H9 (cell line): ENCODE measurements around the gene HBZ. TPM values are rescaled to one million over a fixed set of nuclear protein-coding genes. Genes with fewer than 3 reads are reported as not detected.

Experiments used
- DNase-seq: peaks from one replicate; pipeline ENCODE4 v3.0.0-alpha.2; 2017
- H2AFZ ChIP-seq: one replicate; pipeline ENCODE4 v1.6.1; 2013; ENCODE audit warnings: mild to moderate bottlenecking, low read length, control low read depth, moderate library complexity
- H2AK5ac ChIP-seq: 2 replicates; pipeline ENCODE4 v1.6.1; 2013; ENCODE audit warnings: low read length, control low read depth, mixed read lengths; ENCODE audit not compliant: insufficient read length
- H2BK120ac ChIP-seq: one replicate; pipeline ENCODE4 v1.6.1; 2013; ENCODE audit warnings: low read depth, mild to moderate bottlenecking, low read length, control low read depth, inconsistent platforms; ENCODE audit not compliant: poor library complexity, severe bottlenecking
- H2BK12ac ChIP-seq: 2 replicates; pipeline ENCODE4 v1.6.1; 2013; ENCODE audit warnings: low read length, control low read depth, mixed read lengths, low read depth; ENCODE audit not compliant: insufficient read length
- H2BK15ac ChIP-seq: 2 replicates; pipeline ENCODE4 v1.6.1; 2013; ENCODE audit warnings: low read depth, low read length, control low read depth
- H2BK20ac ChIP-seq: one replicate; pipeline ENCODE4 v1.6.1; 2013; ENCODE audit warnings: low read depth, mild to moderate bottlenecking, low read length, control low read depth, inconsistent platforms; ENCODE audit not compliant: poor library complexity, severe bottlenecking
- H2BK5ac ChIP-seq: 2 replicates; pipeline ENCODE4 v1.6.1; 2013; ENCODE audit warnings: low read length, control low read depth, mixed read lengths; ENCODE audit not compliant: insufficient read length
- H3K14ac ChIP-seq: 2 replicates; pipeline ENCODE4 v1.6.1; 2013; ENCODE audit warnings: low read length, control low read depth; ENCODE audit not compliant: insufficient read depth
- H3K18ac ChIP-seq: 2 replicates; pipeline ENCODE4 v1.6.1; 2013; ENCODE audit warnings: low read depth, mild to moderate bottlenecking, mixed read lengths, low read length, control low read depth; ENCODE audit not compliant: insufficient read length
- H3K23ac ChIP-seq: 2 replicates; pipeline ENCODE4 v1.6.1; 2013; ENCODE audit warnings: low read length, control low read depth, mixed read lengths, low read depth; ENCODE audit not compliant: insufficient read length
- H3K23me2 ChIP-seq: 2 replicates; pipeline ENCODE4 v1.6.1; 2013; ENCODE audit warnings: low read depth, mild to moderate bottlenecking, mixed read lengths, low read length, control low read depth; ENCODE audit not compliant: insufficient read length, poor library complexity, severe bottlenecking
- H3K27ac ChIP-seq: 2 replicates; pipeline ENCODE4 v1.5.1; 2013; ENCODE audit warnings: low read length, control low read depth, mixed read lengths, low read depth; ENCODE audit not compliant: insufficient read length
- H3K27me3 ChIP-seq: 2 replicates; pipeline ENCODE4 v1.6.1; 2013; ENCODE audit warnings: low read length, control low read depth, inconsistent platforms; ENCODE audit not compliant: insufficient read depth
- H3K4ac ChIP-seq: 2 replicates; pipeline ENCODE4 v1.6.1; 2013; ENCODE audit warnings: low read depth, mild to moderate bottlenecking, control low read depth, inconsistent platforms, low read length, moderate library complexity
- H3K4me1 ChIP-seq: 2 replicates; pipeline ENCODE4 v1.6.1; 2013; ENCODE audit warnings: low read length, control low read depth, inconsistent platforms; ENCODE audit not compliant: insufficient read depth
- H3K4me2 ChIP-seq: 2 replicates; pipeline ENCODE4 v1.6.1; 2013; ENCODE audit warnings: low read length, control low read depth, mixed read lengths; ENCODE audit not compliant: insufficient read length, insufficient read depth
- H3K56ac ChIP-seq: 2 replicates; pipeline ENCODE4 v1.6.1; 2013; ENCODE audit warnings: low read depth, mild to moderate bottlenecking, mixed read lengths, low read length, control low read depth; ENCODE audit not compliant: insufficient read length
- H3K79me1 ChIP-seq: 2 replicates; pipeline ENCODE4 v1.6.1; 2013; ENCODE audit warnings: low read depth, mild to moderate bottlenecking, moderate library complexity, low read length, control low read depth, inconsistent platforms; ENCODE audit not compliant: insufficient read depth, poor library complexity, severe bottlenecking
- H3K79me2 ChIP-seq: 2 replicates; pipeline ENCODE4 v1.6.1; 2013; ENCODE audit warnings: low read length, control low read depth, inconsistent platforms; ENCODE audit not compliant: insufficient read depth
- H3K9ac ChIP-seq: 2 replicates; pipeline ENCODE4 v1.6.1; 2013; ENCODE audit warnings: low read length, control low read depth, mixed read lengths; ENCODE audit not compliant: insufficient read length; ENCODE audit errors: extremely low read depth
- H3K9me3 ChIP-seq: one replicate; pipeline ENCODE4 v1.6.1; 2013; ENCODE audit warnings: low read depth, low read length, inconsistent platforms; ENCODE audit not compliant: control insufficient read depth
- H3T11ph ChIP-seq: one replicate; pipeline ENCODE4 v1.6.1; 2013; ENCODE audit warnings: mild to moderate bottlenecking, low read length, control low read depth, inconsistent platforms
- H4K20me1 ChIP-seq: one replicate; pipeline ENCODE4 v1.6.1; 2013; ENCODE audit not compliant: control insufficient read depth, insufficient read length, insufficient read depth
- H4K5ac ChIP-seq: 2 replicates; pipeline ENCODE4 v1.6.1; 2013; ENCODE audit warnings: low read depth, mild to moderate bottlenecking, mixed read lengths, low read length, control low read depth; ENCODE audit not compliant: insufficient read length
- H4K8ac ChIP-seq: replicated peaks from 2 replicates; pipeline ENCODE4 v1.6.1; 2013; ENCODE audit warnings: low read length, control low read depth, mixed read lengths, low read depth; ENCODE audit not compliant: insufficient read length
- H4K91ac ChIP-seq: 2 replicates; pipeline ENCODE4 v1.6.1; 2013; ENCODE audit warnings: low read depth, mild to moderate bottlenecking, moderate library complexity, mixed read lengths, low read length, control low read depth; ENCODE audit not compliant: insufficient read length
- H3K27ac Mint-ChIP-seq, 3 experiments: 2 replicates in 2 of 3; 3 replicates in 1 of 3; pipeline ENCODE4 v1.8.0; 2020 to 2021; ENCODE audit warnings: mixed read lengths in 3 of 3, mild to moderate bottlenecking in 1 of 3, moderate library complexity in 1 of 3
- H3K27me3 Mint-ChIP-seq: 2 replicates; pipeline ENCODE4 v1.8.0; 2021; ENCODE audit warnings: low read depth, mild to moderate bottlenecking, moderate library complexity, mixed read lengths
- H3K36me3 Mint-ChIP-seq, 3 experiments: 2 replicates in 2 of 3; 3 replicates in 1 of 3; pipeline ENCODE4 v1.8.0; 2020 to 2021; ENCODE audit warnings: low read depth in 3 of 3, mixed read lengths in 3 of 3; ENCODE audit not compliant: insufficient read depth in 1 of 3
- H3K4me1 Mint-ChIP-seq, 2 experiments: 2 replicates each; pipeline ENCODE4 v1.8.0; 2020; ENCODE audit warnings: mixed read lengths in 2 of 2
- H3K4me3 Mint-ChIP-seq, 2 experiments: 2 replicates in 1 of 2; 3 replicates in 1 of 2; pipeline ENCODE4 v1.8.0; 2020 to 2021; ENCODE audit warnings: mild to moderate bottlenecking in 2 of 2, mixed read lengths in 2 of 2, moderate library complexity in 1 of 2
- H3K9me3 Mint-ChIP-seq, 2 experiments: 2 replicates in 1 of 2; 3 replicates in 1 of 2; pipeline ENCODE4 v1.8.0; 2020; ENCODE audit warnings: mild to moderate bottlenecking in 2 of 2, mixed read lengths in 2 of 2, moderate library complexity in 1 of 2
- CTCF ChIP-seq: fragments of 200-600 bp; sonication (generic); conservative IDR thresholded peaks from 3 replicates; pipeline ENCODE4 v1.8.0; 2021; ENCODE audit warnings: antibody characterized with exemption, mild to moderate bottlenecking
- WGBS: extraction: QIAGEN DNeasy Blood & Tissue Kit; methylation state at CpG from one replicate; pipeline ENCODE4 v1.1.7; 2013; ENCODE audit warnings: missing lambda C conversion rate, low lambda C conversion rate, mixed read lengths; ENCODE audit not compliant: insufficient read length; ENCODE audit errors: extremely low coverage; 5-methylcytosine and 5-hydroxymethylcytosine counted together
- total RNA-seq: library from RNA; stranded (reverse); gene quantifications from 2 replicates; pipeline ENCODE4 v1.2.1, GENCODE V29; 2021

HBZ gene
- total RNA-seq, 1 experiment from 2014 or later = not detected

GRCh38 chr16:130533-131173 is 21.8 kb upstream of the HBZ start:
- no peak overlapping the region for H4K5ac ChIP-seq
- H2BK20ac ChIP-seq = no peak overlapping the region
- H2BK120ac ChIP-seq = no peak overlapping the region
- H2AK5ac ChIP-seq = no peak overlapping the region
- H3K9me3 ChIP-seq = no peaks in the 10 kb centered on the region
- H3K27ac Mint-ChIP-seq = no peak overlapping the region
- no peak overlapping the region for H2BK12ac ChIP-seq
- no peak overlapping the region for H2BK5ac ChIP-seq
- H3K4me1 Mint-ChIP-seq = peaks cover 0 to 2% of the 10 kb centered on the region in 2 experiments; a peak in 1 of 4 replicates
- H3K18ac ChIP-seq = no peak overlapping the region
- H3K79me1 ChIP-seq = peaks cover 4% of the 10 kb centered on the region
- H3K36me3 Mint-ChIP-seq = peaks cover 0 to 2% (median 0%) of the 10 kb centered on the region in 3 experiments; a peak in 1 of 7 replicates
- no peak overlapping the region for H4K8ac ChIP-seq
- H3K14ac ChIP-seq = no peak overlapping the region
- no peaks in the 10 kb centered on the region for H4K20me1 ChIP-seq
- H2AFZ ChIP-seq = no peak overlapping the region
- no peak overlapping the region for H3K9ac ChIP-seq
- no peak overlapping the region for H3K27ac ChIP-seq
- no CpG with 5 or more reads among the region's 15 CpGs for WGBS
- no peak for TF ChIP-seq CTCF
- H4K91ac ChIP-seq = no peak overlapping the region
- H3K4me3 Mint-ChIP-seq = no peak overlapping the region
- no peaks in the 10 kb centered on the region for H3K27me3 Mint-ChIP-seq
- H3K9me3 Mint-ChIP-seq = no peaks in the 10 kb centered on the region
- H3K4me1 ChIP-seq = no peaks in the 10 kb centered on the region
- H3T11ph ChIP-seq = no peak overlapping the region
- H2BK15ac ChIP-seq = no peak overlapping the region
- H3K4ac ChIP-seq = no peak overlapping the region
- H3K4me2 ChIP-seq = no peak overlapping the region
- H3K79me2 ChIP-seq = no peaks in the 10 kb centered on the region
- H3K56ac ChIP-seq = no peak overlapping the region
- no peak overlapping the region for H3K23ac ChIP-seq
- no peak for DNase-seq
- H3K27me3 ChIP-seq = no peaks in the 10 kb centered on the region
- no peaks in the 10 kb centered on the region for H3K23me2 ChIP-seq
